Measurements from ENCODE around the gene SPACA4.

DNA sequence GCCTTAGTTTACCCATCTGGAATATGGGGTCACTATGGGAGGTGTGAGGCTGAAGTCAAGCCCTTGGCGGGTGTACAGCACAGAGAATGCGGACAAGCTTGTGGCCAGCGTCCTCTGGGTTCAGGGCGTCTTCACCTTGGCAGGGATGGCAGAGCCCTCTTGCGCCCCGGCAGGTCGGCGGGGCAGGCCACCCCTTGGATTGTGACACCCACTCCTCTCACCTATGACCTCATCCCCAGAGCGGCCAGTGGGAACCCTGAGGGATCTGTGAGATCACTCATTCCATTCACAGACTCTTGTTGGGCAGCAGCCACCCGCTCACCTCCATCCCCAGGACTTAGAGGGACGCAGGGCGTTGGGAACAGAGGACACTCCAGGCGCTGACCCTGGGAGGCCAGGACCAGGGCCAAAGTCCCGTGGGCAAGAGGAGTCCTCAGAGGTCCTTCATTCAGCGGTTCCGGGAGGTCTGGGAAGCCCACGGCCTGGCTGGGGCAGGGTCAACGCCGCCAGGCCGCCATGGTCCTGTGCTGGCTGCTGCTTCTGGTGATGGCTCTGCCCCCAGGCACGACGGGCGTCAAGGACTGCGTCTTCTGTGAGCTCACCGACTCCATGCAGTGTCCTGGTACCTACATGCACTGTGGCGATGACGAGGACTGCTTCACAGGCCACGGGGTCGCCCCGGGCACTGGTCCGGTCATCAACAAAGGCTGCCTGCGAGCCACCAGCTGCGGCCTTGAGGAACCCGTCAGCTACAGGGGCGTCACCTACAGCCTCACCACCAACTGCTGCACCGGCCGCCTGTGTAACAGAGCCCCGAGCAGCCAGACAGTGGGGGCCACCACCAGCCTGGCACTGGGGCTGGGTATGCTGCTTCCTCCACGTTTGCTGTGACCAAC is at the start of gene SPACA4:
- no peak for TF ChIP-seq ESRRG (CRISPR knock-in tag; IDR thresholded peaks at IDR 0.05)
- TF ChIP-seq BACH2 (CRISPR knock-in tag; IDR thresholded peaks at IDR 0.05; ENCODE audit: borderline replicate concordance) = no peak
- TF ChIP-seq GLIS3 (CRISPR knock-in tag; IDR thresholded peaks at IDR 0.05) = no peak
- no peak for TF ChIP-seq CSDC2 (CRISPR knock-in tag; IDR thresholded peaks at IDR 0.05)
- TF ChIP-seq ZNF565 (CRISPR knock-in tag; conservative IDR thresholded peaks at IDR 0.05; ENCODE audit: low read depth) = no peak
- no peak for TF ChIP-seq OSR1 (CRISPR knock-in tag; IDR thresholded peaks at IDR 0.05)
- no peak for TF ChIP-seq PATZ1 (CRISPR knock-in tag; IDR thresholded peaks at IDR 0.05; ENCODE audit: borderline replicate concordance)
- TF ChIP-seq ISL1 (CRISPR knock-in tag; IDR thresholded peaks at IDR 0.05) = no peak
- TF ChIP-seq TCF4 (CRISPR knock-in tag; IDR thresholded peaks at IDR 0.05; ENCODE audit: borderline replicate concordance) = no peak

Data from SK-N-SH treated with all-trans-retinoic acid at 6 μM for 48 hours (cell line).